ENCODE data around the gene ERC2.
"Not testable (repeated sequence)": the region's sequence is repeated elsewhere in the genome, so short reads cannot be mapped to it uniquely, and the experiment has no call there.

The ERC2 gene

DNA sequence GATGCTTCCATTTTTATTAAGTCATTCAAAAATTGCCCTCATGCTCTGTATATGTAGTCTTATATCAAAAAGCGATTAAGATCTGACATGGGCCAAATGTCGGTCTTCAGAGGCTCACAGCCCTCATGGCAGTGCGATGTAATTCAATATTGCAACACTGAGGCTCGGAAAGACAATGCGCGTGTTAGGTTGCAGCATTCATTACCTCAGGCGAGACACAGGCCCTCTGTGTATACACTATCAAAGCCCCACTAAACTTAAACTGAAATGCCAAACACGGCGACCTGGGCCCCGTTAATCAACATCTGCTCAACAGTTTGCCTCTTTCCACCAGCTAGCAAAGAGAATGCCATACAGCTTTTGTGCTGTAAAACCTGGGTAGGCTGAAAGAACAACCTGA lies 413.4 kb downstream of the ERC2 start:
- H3K9me3 ChIP-seq (ENCODE audit: low read length): no peaks in the 10 kb centered on the region
- no peak overlapping the region for H3K4me3 ChIP-seq (ENCODE audit: low read depth in 1 of 2, low read length in 2 of 2)
- H3K27ac ChIP-seq (ENCODE audit: low read depth, low read length): no peak overlapping the region
- no peaks in the 10 kb centered on the region for H3K27me3 ChIP-seq (ENCODE audit: control insufficient read depth in 1 of 2, insufficient read depth in 2 of 2, low read length in 2 of 2)
- H3K9ac ChIP-seq (ENCODE audit: low read length): no peak overlapping the region
- H3K4me1 ChIP-seq (ENCODE audit: insufficient read depth, low read length): no peaks in the 10 kb centered on the region
- no peaks in the 10 kb centered on the region for H3K36me3 ChIP-seq (ENCODE audit: insufficient read depth, low read length)

DNA sequence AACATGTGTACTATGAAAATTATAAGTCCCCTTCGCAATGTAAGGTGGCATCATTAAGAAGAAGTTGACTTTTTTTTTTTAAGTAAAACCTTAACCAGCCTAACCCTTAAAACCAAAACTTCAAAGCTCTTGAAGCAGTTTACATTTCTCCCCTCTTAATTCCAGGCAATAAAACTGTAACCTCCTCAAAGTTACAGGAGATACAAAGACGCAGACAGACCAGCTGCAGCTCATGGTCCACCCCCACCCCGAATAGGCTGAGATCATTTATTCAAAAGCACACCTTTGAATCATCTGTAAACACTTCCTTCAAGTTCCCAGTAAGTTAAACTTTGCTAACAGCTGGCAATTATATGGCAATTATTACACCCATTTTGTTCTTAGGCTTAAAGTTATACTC lies 414.5 kb downstream of the ERC2 start:
- Histone ChIP-seq H3K27me3 (ENCODE audit: control insufficient read depth in 1 of 2, insufficient read depth in 2 of 2, low read length in 2 of 2) (no peaks in the 10 kb centered on the region), H3K4me1 (ENCODE audit: insufficient read depth, low read length) (no peaks in the 10 kb centered on the region), H3K4me3 (ENCODE audit: low read depth in 1 of 2, low read length in 2 of 2) (no peak overlapping the region), H3K9me3 (ENCODE audit: low read length) (no peaks in the 10 kb centered on the region), H3K36me3 (ENCODE audit: insufficient read depth, low read length) (no peaks in the 10 kb centered on the region), H3K9ac (ENCODE audit: low read length) (no peak overlapping the region), H3K27ac (ENCODE audit: low read depth, low read length) (no peak overlapping the region)

DNA sequence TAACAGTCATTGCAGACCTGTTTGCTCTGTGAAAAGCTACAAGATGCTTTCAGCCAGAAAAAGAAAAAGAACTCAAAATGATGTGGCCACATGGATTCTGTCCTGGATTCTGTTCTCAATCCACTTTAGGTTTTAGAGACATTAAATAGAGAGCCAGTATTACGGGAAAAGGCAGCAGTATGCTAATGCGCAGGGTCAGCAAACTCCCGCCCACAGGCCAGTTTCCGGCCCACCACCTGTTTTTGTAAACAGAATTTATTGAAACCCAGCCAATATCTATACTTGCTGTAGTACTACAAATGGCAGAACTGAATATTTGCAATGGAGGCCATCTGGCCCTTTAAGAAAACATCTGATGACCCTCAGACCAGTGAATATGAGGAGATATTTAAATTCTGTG lies 416.1 kb downstream of the ERC2 start:
- no peak overlapping the region for H3K4me3 ChIP-seq (ENCODE audit: low read depth in 1 of 2, low read length in 2 of 2)
- H3K27me3 ChIP-seq (ENCODE audit: control insufficient read depth in 1 of 2, insufficient read depth in 2 of 2, low read length in 2 of 2): no peaks in the 10 kb centered on the region
- no peak overlapping the region for H3K9ac ChIP-seq (ENCODE audit: low read length)
- no peaks in the 10 kb centered on the region for H3K4me1 ChIP-seq (ENCODE audit: insufficient read depth, low read length)
- H3K36me3 ChIP-seq (ENCODE audit: insufficient read depth, low read length): no peaks in the 10 kb centered on the region
- no peaks in the 10 kb centered on the region for H3K9me3 ChIP-seq (ENCODE audit: low read length)
- no peak overlapping the region for H3K27ac ChIP-seq (ENCODE audit: low read depth, low read length)

DNA sequence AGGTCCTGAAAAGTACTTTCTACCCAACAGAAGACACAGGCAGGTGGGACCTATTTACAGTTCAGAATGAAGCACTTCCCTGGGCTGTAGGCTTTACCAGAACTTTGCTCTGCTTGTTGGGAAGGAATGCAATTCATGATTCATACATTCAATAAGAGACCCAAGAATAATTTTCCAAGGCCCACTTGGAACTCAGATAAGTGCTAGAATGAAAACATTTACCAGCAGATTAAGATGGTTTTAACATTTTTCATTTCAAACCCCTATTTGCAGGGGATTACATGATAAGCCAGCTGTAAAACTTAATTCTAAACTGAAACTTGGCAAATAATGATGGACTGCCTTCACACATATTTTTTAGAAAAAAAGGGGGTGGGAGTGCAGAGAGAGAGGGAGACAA lies 417.2 kb downstream of the ERC2 start:
- H3K27ac ChIP-seq (ENCODE audit: low read depth, low read length): no peak overlapping the region
- no peaks in the 10 kb centered on the region for H3K27me3 ChIP-seq (ENCODE audit: control insufficient read depth in 1 of 2, insufficient read depth in 2 of 2, low read length in 2 of 2)
- no peak overlapping the region for H3K9ac ChIP-seq (ENCODE audit: low read length)
- H3K4me3 ChIP-seq (ENCODE audit: low read depth in 1 of 2, low read length in 2 of 2): no peak overlapping the region
- H3K36me3 ChIP-seq (ENCODE audit: insufficient read depth, low read length): no peaks in the 10 kb centered on the region
- no peaks in the 10 kb centered on the region for H3K4me1 ChIP-seq (ENCODE audit: insufficient read depth, low read length)
- no peaks in the 10 kb centered on the region for H3K9me3 ChIP-seq (ENCODE audit: low read length)

DNA sequence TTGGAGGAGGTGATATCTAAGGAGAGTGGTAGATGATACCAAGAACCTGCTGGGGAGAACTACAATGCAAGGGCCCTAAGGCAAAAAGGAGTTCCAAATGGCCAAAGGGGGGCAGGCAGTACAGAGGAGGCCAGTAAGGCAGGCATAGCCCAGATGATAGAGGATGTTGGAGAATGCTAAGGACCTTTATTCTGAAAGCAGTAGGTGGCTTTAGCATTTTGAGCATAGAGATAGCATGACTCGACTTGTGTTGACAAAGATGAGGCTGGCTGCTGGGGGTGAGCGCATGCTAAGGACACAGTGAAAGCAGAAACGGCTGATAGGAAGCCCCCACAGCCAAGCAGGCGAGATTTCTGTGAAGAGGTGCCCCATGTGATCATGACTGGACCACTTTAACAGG lies 419.3 kb downstream of the ERC2 start:
- H3K9me3 ChIP-seq (ENCODE audit: low read length): no peaks in the 10 kb centered on the region

DNA sequence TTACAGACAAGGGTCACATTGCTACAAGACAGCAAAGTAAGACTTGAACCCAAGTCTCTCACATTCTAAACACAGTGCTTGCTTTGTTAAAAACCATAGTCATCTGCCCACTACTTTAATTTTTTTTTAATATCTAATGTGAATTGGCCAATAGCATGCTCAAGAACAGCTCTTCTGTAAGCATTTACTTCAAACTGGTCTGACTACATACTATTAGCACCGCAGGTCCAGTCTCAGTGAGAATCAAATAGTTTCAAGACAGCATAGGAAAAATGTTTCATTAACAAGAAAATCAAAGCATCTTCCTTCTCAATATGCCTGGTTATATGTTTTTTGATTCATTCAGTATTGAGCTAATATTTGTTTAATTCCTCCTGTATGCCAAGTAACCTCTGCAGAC lies 419.9 kb downstream of the ERC2 start:
- Histone ChIP-seq H3K9me3 (ENCODE audit: low read length) (no peaks in the 10 kb centered on the region), H3K27ac (ENCODE audit: low read depth, low read length) (no peak overlapping the region), H3K27me3 (ENCODE audit: control insufficient read depth in 1 of 2, insufficient read depth in 2 of 2, low read length in 2 of 2) (no peaks in the 10 kb centered on the region), H3K9ac (ENCODE audit: low read length) (no peak overlapping the region), H3K36me3 (ENCODE audit: insufficient read depth, low read length) (no peaks in the 10 kb centered on the region), H3K4me3 (ENCODE audit: low read depth in 1 of 2, low read length in 2 of 2) (no peak overlapping the region), H3K4me1 (ENCODE audit: insufficient read depth, low read length) (no peaks in the 10 kb centered on the region)

More for the DNA sequence above, 419.3 kb downstream of the ERC2 start:
- Histone ChIP-seq H3K36me3 (ENCODE audit: insufficient read depth, low read length) (no peaks in the 10 kb centered on the region), H3K9ac (ENCODE audit: low read length) (no peak overlapping the region), H3K4me3 (ENCODE audit: low read depth in 1 of 2, low read length in 2 of 2) (no peak overlapping the region), H3K4me1 (ENCODE audit: insufficient read depth, low read length) (no peaks in the 10 kb centered on the region), H3K27me3 (ENCODE audit: control insufficient read depth in 1 of 2, insufficient read depth in 2 of 2, low read length in 2 of 2) (no peaks in the 10 kb centered on the region), H3K27ac (ENCODE audit: low read depth, low read length) (no peak overlapping the region)

DNA sequence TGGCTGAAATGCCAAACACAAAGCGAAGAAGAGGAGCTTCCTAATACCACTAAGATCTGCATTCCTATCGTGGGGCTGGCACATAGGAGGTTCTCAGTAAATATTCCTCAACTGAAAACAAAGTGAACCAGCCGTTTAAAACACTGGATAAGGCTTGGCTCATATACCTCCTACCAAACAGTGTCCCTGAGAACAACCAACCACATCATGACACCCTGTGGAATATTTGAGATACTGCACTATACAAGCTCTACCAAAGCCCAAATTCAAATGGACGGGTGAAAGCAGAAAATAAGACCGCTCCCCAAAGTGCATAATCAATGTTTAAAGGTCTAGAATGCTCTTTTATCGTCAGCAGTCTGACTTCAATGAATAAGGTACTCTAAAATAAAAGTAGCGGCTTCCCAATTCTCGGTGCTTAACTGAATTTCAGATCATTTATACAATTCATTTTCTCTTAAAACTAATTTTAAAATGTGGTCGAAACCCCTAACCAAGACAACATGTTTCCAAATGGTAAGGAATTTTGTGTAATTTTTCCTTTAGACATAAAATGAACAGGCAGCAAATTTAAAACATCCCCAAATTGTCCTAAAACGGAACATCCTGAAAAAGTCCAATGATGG lies 425.8 kb downstream of the ERC2 start:
- Histone ChIP-seq H3K4me1 (ENCODE audit: insufficient read depth, low read length) (peaks cover 3% of the 10 kb centered on the region), H3K27me3 (ENCODE audit: control insufficient read depth in 1 of 2, insufficient read depth in 2 of 2, low read length in 2 of 2) (no peaks in the 10 kb centered on the region), H3K36me3 (ENCODE audit: insufficient read depth, low read length) (no peaks in the 10 kb centered on the region), H3K9ac (ENCODE audit: low read length) (no peak overlapping the region), H3K4me3 (ENCODE audit: low read depth in 1 of 2, low read length in 2 of 2) (no peak overlapping the region), H3K9me3 (ENCODE audit: low read length) (peaks cover 6% of the 10 kb centered on the region), H3K27ac (ENCODE audit: low read depth, low read length) (no peak overlapping the region)

DNA sequence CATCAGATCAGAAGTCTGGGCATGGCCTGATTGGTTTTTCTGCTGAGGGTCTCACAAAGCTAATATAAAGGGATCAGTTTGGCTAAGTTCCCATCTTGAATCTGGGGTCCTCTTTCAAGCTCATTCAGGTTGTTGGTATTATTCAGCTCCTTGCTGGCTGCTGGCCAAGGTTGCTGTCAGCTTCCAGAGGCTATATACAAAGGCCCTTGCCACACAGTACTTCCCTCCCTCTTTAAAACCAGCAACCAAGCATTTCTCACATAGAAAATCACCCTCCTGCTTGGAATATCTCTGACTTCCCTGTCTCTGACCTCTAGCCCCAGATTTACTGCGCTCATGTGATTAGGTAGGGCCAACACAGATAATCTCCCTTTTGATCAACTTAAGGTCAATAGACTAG lies 442.9 kb downstream of the ERC2 start:
- no peak overlapping the region for H3K9ac ChIP-seq (ENCODE audit: low read length)
- no peaks in the 10 kb centered on the region for H3K36me3 ChIP-seq (ENCODE audit: insufficient read depth, low read length)
- H3K4me1 ChIP-seq (ENCODE audit: insufficient read depth, low read length): no peaks in the 10 kb centered on the region
- H3K27ac ChIP-seq (ENCODE audit: low read depth, low read length): no peak overlapping the region
- H3K4me3 ChIP-seq (ENCODE audit: low read depth in 1 of 2, low read length in 2 of 2): no peak overlapping the region
- H3K9me3 ChIP-seq (ENCODE audit: low read length): no peaks in the 10 kb centered on the region
- H3K27me3 ChIP-seq (ENCODE audit: control insufficient read depth in 1 of 2, insufficient read depth in 2 of 2, low read length in 2 of 2): no peaks in the 10 kb centered on the region

DNA sequence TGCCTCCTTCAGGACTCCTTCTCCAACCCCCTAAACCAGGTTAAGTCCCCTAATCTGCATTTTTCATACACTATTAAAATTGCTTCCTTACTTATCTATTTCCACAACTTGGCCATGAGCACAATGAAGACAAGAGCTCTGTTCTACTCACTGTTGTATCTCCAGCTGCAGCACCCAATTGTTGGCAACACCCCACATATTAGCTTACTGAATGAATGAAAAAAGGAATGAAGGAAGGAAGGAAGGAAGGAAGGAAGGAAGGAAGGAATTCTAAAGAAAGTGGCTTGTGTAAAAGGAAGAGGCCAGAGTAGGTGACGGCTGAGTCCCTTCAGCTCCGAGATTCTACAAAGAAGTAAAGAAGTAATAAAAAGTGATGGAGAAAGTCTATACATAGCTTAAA lies 444.7 kb downstream of the ERC2 start:
- no peak overlapping the region for H3K4me3 ChIP-seq (ENCODE audit: low read depth in 1 of 2, low read length in 2 of 2)
- H3K36me3 ChIP-seq (ENCODE audit: insufficient read depth, low read length): no peaks in the 10 kb centered on the region
- no peaks in the 10 kb centered on the region for H3K4me1 ChIP-seq (ENCODE audit: insufficient read depth, low read length)
- no peak overlapping the region for H3K27ac ChIP-seq (ENCODE audit: low read depth, low read length)
- no peaks in the 10 kb centered on the region for H3K9me3 ChIP-seq (ENCODE audit: low read length)
- H3K27me3 ChIP-seq (ENCODE audit: control insufficient read depth in 1 of 2, insufficient read depth in 2 of 2, low read length in 2 of 2): no peaks in the 10 kb centered on the region
- H3K9ac ChIP-seq (ENCODE audit: low read length): no peak overlapping the region

DNA sequence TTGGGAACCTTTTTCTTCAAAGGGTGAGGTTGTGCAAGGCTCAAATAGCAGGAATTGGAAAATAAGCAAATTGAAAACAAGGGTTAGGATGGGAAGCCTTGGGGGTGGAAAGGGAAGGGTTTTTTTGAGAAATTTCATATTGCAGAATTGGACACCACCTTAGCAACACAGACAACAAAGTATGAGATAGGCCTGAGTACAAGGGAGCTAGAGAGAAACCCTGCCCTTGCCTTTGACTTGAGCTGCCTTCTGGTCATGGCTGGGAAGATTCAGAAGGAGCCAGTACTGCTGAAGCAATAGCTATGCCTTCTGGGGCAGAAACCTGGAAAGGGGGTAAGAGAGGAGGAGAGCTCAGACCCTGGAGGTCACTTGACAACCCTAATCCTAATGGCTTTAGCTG lies 445.6 kb downstream of the ERC2 start:
- Histone ChIP-seq H3K4me1 (ENCODE audit: insufficient read depth, low read length) (no peaks in the 10 kb centered on the region), H3K4me3 (ENCODE audit: low read depth in 1 of 2, low read length in 2 of 2) (no peak overlapping the region), H3K9me3 (ENCODE audit: low read length) (no peaks in the 10 kb centered on the region), H3K9ac (ENCODE audit: low read length) (no peak overlapping the region), H3K27me3 (ENCODE audit: control insufficient read depth in 1 of 2, insufficient read depth in 2 of 2, low read length in 2 of 2) (no peaks in the 10 kb centered on the region), H3K36me3 (ENCODE audit: insufficient read depth, low read length) (no peaks in the 10 kb centered on the region), H3K27ac (ENCODE audit: low read depth, low read length) (no peak overlapping the region)

DNA sequence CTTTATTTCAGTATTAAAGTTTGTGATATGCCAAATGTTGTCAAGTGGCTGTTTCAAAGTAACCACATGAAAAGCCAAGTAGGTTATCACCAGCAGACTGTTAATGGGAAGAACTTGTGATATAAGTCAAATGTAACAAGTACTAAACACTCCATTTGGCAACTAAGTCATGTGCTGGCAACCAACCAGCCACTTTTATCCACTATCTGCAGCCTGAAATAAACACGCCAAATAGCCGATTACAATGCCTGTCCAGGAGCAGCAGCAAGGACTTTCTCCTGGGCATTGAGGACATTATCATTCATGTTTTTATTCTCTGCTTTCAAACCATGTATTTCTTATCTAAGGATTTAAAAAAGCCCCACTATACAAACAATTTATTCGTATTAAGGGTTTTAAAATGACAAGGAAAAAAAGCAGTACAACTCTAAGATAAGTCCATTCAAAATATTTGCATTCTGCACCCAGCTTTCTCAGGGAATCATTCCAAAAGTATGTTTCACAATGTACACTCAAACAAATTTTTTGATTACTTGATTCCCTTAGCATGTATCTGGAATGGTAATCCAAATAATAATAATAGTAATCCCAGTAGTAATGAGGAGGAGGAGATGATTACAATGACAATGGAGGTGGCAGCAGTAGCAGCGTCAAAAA lies 448.6 kb downstream of the ERC2 start:
- Histone ChIP-seq H3K27ac (ENCODE audit: low read depth, low read length) (no peak overlapping the region), H3K4me3 (ENCODE audit: low read depth in 1 of 2, low read length in 2 of 2) (no peak overlapping the region), H3K4me1 (ENCODE audit: insufficient read depth, low read length) (no peaks in the 10 kb centered on the region), H3K27me3 (ENCODE audit: control insufficient read depth in 1 of 2, insufficient read depth in 2 of 2, low read length in 2 of 2) (no peaks in the 10 kb centered on the region), H3K9me3 (ENCODE audit: low read length) (no peaks in the 10 kb centered on the region), H3K36me3 (ENCODE audit: insufficient read depth, low read length) (no peaks in the 10 kb centered on the region), H3K9ac (ENCODE audit: low read length) (no peak overlapping the region)

DNA sequence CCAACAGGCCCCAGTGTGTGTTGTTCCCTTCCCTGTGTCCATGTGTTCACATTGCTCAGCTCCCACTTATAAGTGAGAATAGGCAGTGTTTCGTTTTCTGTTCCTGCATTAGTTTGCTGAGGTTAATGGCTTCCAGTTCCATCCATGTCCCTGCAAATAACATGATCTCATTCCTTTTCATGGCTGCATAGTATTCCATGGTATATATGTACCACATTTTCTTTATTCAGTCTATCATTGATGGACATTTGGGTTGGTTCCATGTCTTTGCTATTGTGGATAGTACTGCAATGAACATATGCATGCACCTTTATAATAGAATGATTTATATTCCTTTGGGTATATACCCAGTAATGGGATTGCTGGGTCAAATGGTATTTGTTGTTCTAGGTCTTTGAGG lies 452.9 kb downstream of the ERC2 start:
- H3K27me3 ChIP-seq (ENCODE audit: control insufficient read depth in 1 of 2, insufficient read depth in 2 of 2, low read length in 2 of 2); H3K36me3 ChIP-seq (ENCODE audit: insufficient read depth, low read length); H3K27ac ChIP-seq (ENCODE audit: low read depth, low read length); H3K9ac ChIP-seq (ENCODE audit: low read length); H3K4me3 ChIP-seq (ENCODE audit: low read depth in 1 of 2, low read length in 2 of 2); H3K9me3 ChIP-seq (ENCODE audit: low read length); H3K4me1 ChIP-seq (ENCODE audit: insufficient read depth, low read length): not testable (repeated sequence)

Measured in muscle layer of colon (tissue), 2 donors.